Measurements from ENCODE around the gene FXYD5.

FXYD5 gene

DNA sequence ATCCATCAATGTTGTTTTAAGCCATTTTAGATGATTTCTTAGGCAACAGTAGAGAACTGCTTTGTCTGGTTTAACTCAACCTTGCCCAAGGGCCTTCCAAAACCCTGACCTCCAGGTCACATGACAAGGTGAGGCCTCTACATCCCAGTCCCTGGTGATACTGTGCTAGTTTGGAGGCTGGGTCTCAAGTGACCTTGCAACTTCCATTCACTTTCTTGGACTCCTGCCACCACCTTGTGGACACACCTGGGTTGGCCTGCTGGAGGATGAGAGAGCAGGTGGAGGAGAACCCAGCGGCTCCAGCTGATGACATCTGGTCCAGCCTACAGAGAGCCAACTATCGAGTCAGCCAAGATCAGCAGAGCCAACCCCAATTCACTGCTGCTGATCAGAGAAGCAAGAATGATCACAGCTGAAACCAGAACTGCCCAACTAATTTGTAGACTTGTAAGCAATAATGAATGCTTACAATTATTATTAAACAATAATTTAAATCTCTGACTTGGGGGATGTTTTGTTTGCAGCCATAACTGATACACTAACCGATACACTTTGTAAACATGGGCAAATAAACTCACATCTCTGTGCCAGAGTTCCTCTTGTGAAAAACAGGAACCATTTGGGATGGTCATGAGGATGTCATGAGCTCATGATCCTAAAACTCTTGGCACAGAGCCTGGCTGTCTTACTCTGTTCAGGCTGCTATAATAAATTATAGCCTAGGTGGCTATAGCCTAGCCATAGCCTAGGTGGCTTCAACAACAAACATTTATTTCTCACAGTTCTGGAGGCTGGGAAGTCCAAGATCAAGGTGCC, 62.5 kb downstream of the FXYD5 start:
- DNase-seq, result peak; percentile 31 to 34

GRCh38 chr19:35217649-35217990, 63.1 kb downstream of the FXYD5 start:
- no peak for DNase-seq

- DNase-seq, result no peak
Measured at GRCh38 chr19:35219008-35219407, 64.5 kb downstream of the FXYD5 start.
